HG02678 (cell line): ENCODE results near the gene PTCRA.
"Not testable (repeated sequence)": the region's sequence is repeated elsewhere in the genome, so short reads cannot be mapped to it uniquely, and the experiment has no call there.

Source experiments
- ATAC-seq: cut with Tn5 transposase; IDR thresholded peaks from one replicate; pipeline ENCODE4 v1.9.1; 2021; ENCODE audit warnings: mild to moderate bottlenecking, moderate library complexity; ENCODE audit not compliant: unreplicated experiment

Gene PTCRA, protein sequence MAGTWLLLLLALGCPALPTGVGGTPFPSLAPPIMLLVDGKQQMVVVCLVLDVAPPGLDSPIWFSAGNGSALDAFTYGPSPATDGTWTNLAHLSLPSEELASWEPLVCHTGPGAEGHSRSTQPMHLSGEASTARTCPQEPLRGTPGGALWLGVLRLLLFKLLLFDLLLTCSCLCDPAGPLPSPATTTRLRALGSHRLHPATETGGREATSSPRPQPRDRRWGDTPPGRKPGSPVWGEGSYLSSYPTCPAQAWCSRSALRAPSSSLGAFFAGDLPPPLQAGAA

GRCh38 chr6:42915732-42916131 lies at the start of gene PTCRA:
TSS of gene PTCRA (plus strand) at chr6:42916053. CDS start at chr6:42916070, 17 bp downstream.
- ATAC-seq = peak; percentile 80

GRCh38 chr6:42870145-42870936 lies 45.5 kb upstream of the PTCRA start:
- ATAC-seq = no peak

- no peak for ATAC-seq
These were observed 44.1 kb upstream of the PTCRA start for GRCh38 chr6:42871711-42872110.

- ATAC-seq = no peak
These were observed 42.5 kb upstream of the PTCRA start for GRCh38 chr6:42873313-42873712.

DNA sequence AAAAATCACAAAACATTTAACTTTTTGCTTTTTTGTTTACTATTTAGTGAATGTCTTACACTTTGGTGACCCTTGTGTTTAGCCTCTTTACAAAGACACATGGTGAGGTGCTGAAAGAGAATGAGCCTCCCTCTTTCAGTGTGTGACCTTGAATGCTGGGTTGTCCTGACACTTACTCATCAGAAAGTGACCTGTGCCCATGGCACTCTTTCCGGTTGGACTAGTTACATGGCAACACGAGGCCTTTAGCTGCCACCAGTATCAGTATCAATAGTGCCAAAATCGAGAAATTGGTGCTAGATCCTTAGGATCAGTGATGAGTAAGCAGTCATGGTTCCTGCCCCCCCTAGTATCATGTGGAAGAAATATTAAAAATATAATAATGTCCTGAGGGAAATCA lies 38.2 kb upstream of the PTCRA start:
- ATAC-seq = no peak

GRCh38 chr6:42879372-42880239 lies 36.2 kb upstream of the PTCRA start, which contains the start of gene RPL7L1:
TSS of gene RPL7L1 (plus strand) at chr6:42879616. CDS start at chr6:42879911, 295 bp downstream.
- ATAC-seq = peak; percentile 92

- ATAC-seq = not testable (repeated sequence)
These were observed 35.5 kb upstream of the PTCRA start for GRCh38 chr6:42880240-42880817.

DNA sequence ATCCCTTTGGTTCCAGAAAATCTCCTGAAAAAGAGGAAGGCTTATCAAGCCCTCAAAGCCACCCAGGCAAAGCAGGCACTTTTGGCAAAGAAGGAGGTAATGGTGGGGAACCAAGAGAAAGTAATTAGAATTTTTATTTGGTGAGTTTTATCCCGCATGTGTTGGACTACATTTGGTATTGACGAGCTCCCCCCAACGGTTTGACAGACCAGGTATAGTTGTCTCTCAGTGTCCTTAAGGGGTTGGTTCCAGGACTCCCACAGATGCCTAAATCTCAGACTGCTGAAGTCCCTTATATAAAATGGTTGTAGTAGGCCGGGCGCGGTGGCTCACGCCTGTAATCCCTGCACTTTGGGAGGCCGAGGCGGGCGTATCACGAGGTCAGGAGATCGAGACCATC lies 35.0 kb upstream of the PTCRA start:
- ATAC-seq = not testable (repeated sequence)

DNA sequence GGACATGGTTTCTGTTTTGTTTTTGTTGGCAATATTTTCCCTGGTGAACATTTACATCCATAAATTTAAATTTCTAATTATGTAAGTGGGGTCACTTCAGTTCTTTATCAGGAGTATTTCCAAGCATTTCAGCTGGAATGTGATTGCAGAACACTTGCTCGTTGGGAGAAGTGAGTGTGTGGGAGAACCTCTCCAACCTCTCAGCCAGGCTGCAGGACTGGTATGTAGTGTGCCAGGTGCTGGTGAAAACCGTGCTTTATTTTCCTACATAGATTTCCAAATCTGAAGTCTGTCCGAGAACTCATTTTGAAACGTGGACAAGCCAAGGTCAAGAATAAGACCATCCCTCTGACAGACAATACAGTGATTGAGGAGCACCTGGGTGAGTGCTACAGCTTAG lies 30.2 kb upstream of the PTCRA start:
- ATAC-seq = no peak

GRCh38 chr6:42888201-42888600 lies 27.7 kb upstream of the PTCRA start:
- not testable (repeated sequence) for ATAC-seq

GRCh38 chr6:42889815-42890214 lies 26.0 kb upstream of the PTCRA start:
- ATAC-seq = no peak

DNA sequence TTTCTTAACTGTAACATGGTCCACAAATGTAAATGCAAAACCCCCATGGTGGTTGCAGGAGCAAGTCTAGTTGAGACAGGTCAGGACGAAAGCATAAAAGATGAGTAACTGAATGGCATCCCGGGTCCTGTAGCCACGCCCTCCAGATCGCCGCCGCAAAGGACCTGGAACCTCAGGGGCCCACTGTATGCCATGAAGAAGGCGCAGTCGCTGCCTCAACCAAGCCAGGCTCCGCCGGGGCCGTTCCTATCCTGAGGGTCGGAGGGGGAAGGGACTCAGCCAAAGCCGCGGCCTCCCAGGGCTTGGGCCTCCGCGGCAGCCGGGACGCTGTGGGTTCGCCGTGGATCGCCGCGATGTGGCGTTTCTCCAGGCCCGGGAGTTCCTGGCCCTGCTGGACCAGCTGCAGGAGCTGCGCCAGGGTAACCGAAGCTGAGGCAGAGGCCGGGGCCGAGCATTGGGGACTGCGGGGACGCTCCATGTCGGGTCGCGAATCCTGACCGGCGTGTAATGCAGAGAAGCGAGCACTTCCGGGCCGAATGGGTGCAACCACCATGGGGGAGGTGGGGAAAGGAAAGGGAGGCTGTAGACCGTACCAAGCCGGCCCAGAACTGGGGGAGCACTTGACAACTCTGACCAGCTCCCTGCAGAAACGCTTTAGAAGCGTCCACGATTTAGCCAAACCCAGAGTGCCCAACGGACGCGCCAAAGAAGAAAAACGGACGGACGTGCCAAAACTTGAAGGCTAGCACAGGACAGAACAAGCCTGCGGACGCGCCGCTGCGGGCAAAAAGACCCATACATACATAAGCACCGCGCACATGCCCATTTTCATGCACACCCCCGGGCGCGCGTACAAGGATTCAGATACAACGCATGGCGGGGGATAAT lies 25.3 kb upstream of the PTCRA start:
- ATAC-seq = peak; percentile 95

- no peak for ATAC-seq
These were observed 24.6 kb upstream of the PTCRA start for GRCh38 chr6:42891199-42891722.

DNA sequence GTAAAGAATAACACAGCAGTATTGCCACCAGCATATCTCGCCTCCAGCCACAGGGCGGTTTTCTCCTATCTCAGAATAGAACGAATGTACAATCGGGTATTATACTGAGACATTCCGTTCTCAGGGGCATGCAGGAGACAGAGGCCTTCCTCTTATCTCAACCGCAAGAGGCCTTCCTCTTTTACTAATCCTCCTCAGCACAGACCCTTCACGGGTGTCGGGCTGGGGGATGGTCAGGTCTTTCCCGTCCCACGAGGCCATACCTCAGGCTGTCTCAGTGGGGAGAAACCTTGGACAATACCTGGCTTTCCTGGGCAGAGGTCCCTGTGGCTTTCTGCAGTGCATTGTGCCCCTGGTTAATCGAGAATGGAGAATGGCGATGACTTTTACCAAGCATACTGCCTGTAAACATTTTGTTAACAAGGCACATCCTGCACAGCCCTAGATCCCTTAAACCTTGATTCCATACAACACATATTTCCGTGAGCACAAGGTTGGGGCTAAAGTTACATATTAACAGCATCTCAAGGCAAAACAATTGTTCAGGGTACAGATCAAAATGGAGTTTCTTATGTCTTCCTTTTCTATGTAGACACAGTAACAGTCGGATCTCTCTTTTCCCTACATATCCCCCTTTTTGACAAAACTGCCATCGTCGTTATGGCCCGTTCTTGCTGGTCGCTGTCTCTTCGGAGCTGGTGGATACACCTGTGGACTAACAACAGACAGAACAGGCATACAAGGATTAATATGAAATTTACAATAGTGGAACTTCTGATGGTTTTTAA lies 21.6 kb upstream of the PTCRA start:
- not testable (repeated sequence) for ATAC-seq

- ATAC-seq = no peak
These were observed 19.6 kb upstream of the PTCRA start for GRCh38 chr6:42896178-42896719.

GRCh38 chr6:42898891-42899361 lies 16.9 kb upstream of the PTCRA start:
- no peak for ATAC-seq

DNA sequence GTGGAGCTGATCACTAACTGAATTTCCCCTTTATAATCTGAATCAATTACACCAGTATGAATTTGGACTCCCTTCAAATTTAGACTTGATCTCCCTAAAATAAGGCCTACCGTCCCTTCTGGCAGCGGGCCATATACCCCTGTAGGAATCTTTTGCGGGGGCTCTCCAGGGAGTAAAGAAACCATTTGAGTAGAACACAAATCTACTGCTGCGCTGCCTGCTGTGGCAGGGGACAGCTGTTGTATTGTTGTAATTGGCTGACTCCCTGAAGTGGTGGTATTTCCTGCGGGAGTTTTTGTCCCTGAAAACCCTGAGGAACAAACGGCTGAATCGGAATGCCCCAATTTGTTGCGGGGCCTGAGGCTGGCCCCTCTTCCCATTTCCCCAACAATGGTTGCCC lies 16.0 kb upstream of the PTCRA start:
- ATAC-seq = no peak

GRCh38 chr6:42901538-42901957 lies 14.3 kb upstream of the PTCRA start:
- no peak for ATAC-seq
